Activated CD8-positive, alpha-beta memory T cell treated with anti-CD3 and anti-CD28 coated beads for 36 hours (primary cell): ENCODE measurements around the gene GUCD1. TPM values are rescaled to one million over a fixed set of nuclear protein-coding genes. Genes with fewer than 3 reads are reported as not detected.

ENCODE experiments used
- CTCF ChIA-PET: fragments of 350-600 bp; sonication (Branson Sonifier 250); formaldehyde crosslinking; loops from one replicate; lab custom pipeline; 2021; ENCODE audit warnings: antibody characterized with exemption; lab: Charles Lee
- POLR2A ChIA-PET: fragments of 350-600 bp; sonication (Branson Sonifier 250); formaldehyde crosslinking; loops from one replicate; lab custom pipeline; 2021; ENCODE audit warnings: antibody characterized with exemption; lab: Charles Lee
- total RNA-seq, 2 experiments: library from RNA; stranded (reverse); gene quantifications; one replicate each; pipeline ENCODE4 v1.2.3, GENCODE V29; 2021

Gene GUCD1
- total RNA-seq, 2 experiments from 2014 or later, result 116 to 119 TPM

GRCh38 chr22:24571266-24571665 lies 16.3 kb upstream of the GUCD1 start:
- ChIA-PET POLR2A (no interaction called here), CTCF (interaction anchor here (0.6 kb wide), 1 partner anchor 69 kb away, joined by 3 read pairs; no protein-coding TSS in a partner anchor)

- POLR2A ChIA-PET, result interaction anchor here (0.5 kb wide), 1 partner anchor 12 kb away, joined by 5 read pairs; the partner anchor contains the start of gene GUCD1
- CTCF ChIA-PET, result no interaction called here
Measured at GRCh38 chr22:24567668-24568067, 12.7 kb upstream of the GUCD1 start.

GRCh38 chr22:24566899-24567511 lies 12.1 kb upstream of the GUCD1 start:
- ChIA-PET CTCF (no interaction called here), POLR2A (interaction anchor here (0.5 kb wide), 1 partner anchor 12 kb away, joined by 5 read pairs; the partner anchor contains the start of gene GUCD1)

- ChIA-PET CTCF (interaction anchor here (0.7 kb wide), 1 partner anchor 33 kb away, joined by 3 read pairs; no protein-coding TSS in a partner anchor), POLR2A (no interaction called here)
Measured at GRCh38 chr22:24565077-24565476, 10.1 kb upstream of the GUCD1 start.

- ChIA-PET CTCF (interaction anchor here (0.7 kb wide), 1 partner anchor 33 kb away, joined by 3 read pairs; no protein-coding TSS in a partner anchor), POLR2A (no interaction called here)
Measured at GRCh38 chr22:24564376-24565058, 9.6 kb upstream of the GUCD1 start.

- POLR2A ChIA-PET, result no interaction called here
- CTCF ChIA-PET, result no interaction called here
Measured at GRCh38 chr22:24563246-24563645, 8.3 kb upstream of the GUCD1 start.

GRCh38 chr22:24559471-24559870 lies 4.5 kb upstream of the GUCD1 start:
- ChIA-PET CTCF (no interaction called here), POLR2A (no interaction called here)

GRCh38 chr22:24555165-24556039 lies 464 bp upstream of the GUCD1 start, which contains the start of gene SNRPD3:
SNRPD3 (plus strand) TSS chr22:24555999; CDS start chr22:24557675, 1,676 bp downstream.
- CTCF ChIA-PET, result interaction anchor here (0.7 kb wide), 1 partner anchor 121 kb away, joined by 3 read pairs; no protein-coding TSS in a partner anchor
- POLR2A ChIA-PET, result interaction anchor here (0.6 to 1.7 kb wide), 7 partner anchors 12 to 544 kb away, joined by 3 to 5 read pairs (median 5); partner anchors contain the start of gene ADORA2A

- ChIA-PET POLR2A (interaction anchor here (1.1 to 1.7 kb wide), 2 partner anchors 13 to 126 kb away, joined by 5 read pairs; partner anchors contain the start of gene ADORA2A), CTCF (interaction anchor here (1.4 kb wide), 1 partner anchor 29 kb away, joined by 3 read pairs; no protein-coding TSS in a partner anchor)
Measured at GRCh38 chr22:24553597-24554312, 1.2 kb downstream of the GUCD1 start.

- POLR2A ChIA-PET, result interaction anchor here (1.1 kb wide), 1 partner anchor 12 kb away, joined by 5 read pairs; no protein-coding TSS in a partner anchor
- CTCF ChIA-PET, result interaction anchor here (1.4 kb wide), 1 partner anchor 28 kb away, joined by 3 read pairs; no protein-coding TSS in a partner anchor
Measured at GRCh38 chr22:24552503-24553286, 2.2 kb downstream of the GUCD1 start.

GRCh38 chr22:24550902-24551435 lies 4.0 kb downstream of the GUCD1 start:
- ChIA-PET CTCF (interaction anchor here (0.5 kb wide), 1 partner anchor 87 kb away, joined by 3 read pairs; no protein-coding TSS in a partner anchor), POLR2A (no interaction called here)

- POLR2A ChIA-PET, result no interaction called here
- CTCF ChIA-PET, result interaction anchor here (0.5 kb wide), 1 partner anchor 86 kb away, joined by 3 read pairs; no protein-coding TSS in a partner anchor
Measured at GRCh38 chr22:24550028-24550901, 4.7 kb downstream of the GUCD1 start.

GRCh38 chr22:24548812-24549211 lies 6.1 kb downstream of the GUCD1 start:
- POLR2A ChIA-PET, result no interaction called here

GRCh38 chr22:24543679-24544243 lies 11.2 kb downstream of the GUCD1 start:
- ChIA-PET POLR2A (no interaction called here), CTCF (no interaction called here)

More at GRCh38 chr22:24548812-24549211, 6.1 kb downstream of the GUCD1 start:
- CTCF ChIA-PET, result interaction anchor here (1.6 kb wide), 1 partner anchor 12 kb away, joined by 3 read pairs; no protein-coding TSS in a partner anchor

GRCh38 chr22:24543185-24543601 lies 11.7 kb downstream of the GUCD1 start:
- POLR2A ChIA-PET, result no interaction called here
- CTCF ChIA-PET, result no interaction called here

GRCh38 chr22:24542641-24543040 lies 12.3 kb downstream of the GUCD1 start:
- ChIA-PET CTCF (no interaction called here), POLR2A (no interaction called here)
